Retinal pigment epithelial cell (primary cell): ENCODE measurements around the gene GOLGA8J.
"Not testable (repeated sequence)": the region's sequence is repeated elsewhere in the genome, so short reads cannot be mapped to it uniquely, and the experiment has no call there.

Experiments used
- DNase-seq: peaks from one replicate; pipeline ENCODE4 v3.0.0-alpha.2; 2010; ENCODE audit warnings: low read depth
- H3K4me3 ChIP-seq: 2 replicates; pipeline ENCODE4 v1.5.1; 2011; ENCODE audit warnings: mild to moderate bottlenecking, low read length, control low read depth, moderate library complexity
- CTCF ChIP-seq: conservative IDR thresholded peaks from 2 replicates; pipeline ENCODE4 v1.5.1; 2011; ENCODE audit warnings: low read depth, low read length, control low read depth, inconsistent platforms

Gene GOLGA8J

GRCh38 chr15:30043211-30043655 is 39.5 kb upstream of the GOLGA8J start:
- TF ChIP-seq CTCF: peak; percentile 37
- DNase-seq: no peak
- H3K4me3 ChIP-seq: no peak overlapping the region

GRCh38 chr15:30044377-30044776 is 38.4 kb upstream of the GOLGA8J start:
- no peak overlapping the region for H3K4me3 ChIP-seq
- DNase-seq: no peak
- TF ChIP-seq CTCF: no peak

DNA sequence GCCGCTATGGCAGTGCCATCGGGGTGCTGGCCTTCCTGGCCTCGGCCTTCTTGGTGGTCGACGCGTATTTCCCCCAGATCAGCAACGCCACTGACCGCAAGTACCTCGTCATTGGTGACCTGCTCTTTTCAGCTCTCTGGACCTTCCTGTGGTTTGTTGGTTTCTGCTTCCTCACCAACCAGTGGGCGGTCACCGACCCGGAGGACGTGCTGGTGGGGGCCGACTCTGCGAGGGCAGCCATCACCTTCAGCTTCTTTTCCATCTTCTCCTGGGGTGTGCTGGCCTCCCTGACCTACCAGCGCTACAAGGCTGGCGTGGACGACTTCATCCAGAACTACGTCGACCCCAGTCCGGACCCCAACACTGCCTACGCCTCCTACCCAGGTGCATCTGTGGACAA is 37.9 kb upstream of the GOLGA8J start:
- not testable (repeated sequence) for DNase-seq

DNA sequence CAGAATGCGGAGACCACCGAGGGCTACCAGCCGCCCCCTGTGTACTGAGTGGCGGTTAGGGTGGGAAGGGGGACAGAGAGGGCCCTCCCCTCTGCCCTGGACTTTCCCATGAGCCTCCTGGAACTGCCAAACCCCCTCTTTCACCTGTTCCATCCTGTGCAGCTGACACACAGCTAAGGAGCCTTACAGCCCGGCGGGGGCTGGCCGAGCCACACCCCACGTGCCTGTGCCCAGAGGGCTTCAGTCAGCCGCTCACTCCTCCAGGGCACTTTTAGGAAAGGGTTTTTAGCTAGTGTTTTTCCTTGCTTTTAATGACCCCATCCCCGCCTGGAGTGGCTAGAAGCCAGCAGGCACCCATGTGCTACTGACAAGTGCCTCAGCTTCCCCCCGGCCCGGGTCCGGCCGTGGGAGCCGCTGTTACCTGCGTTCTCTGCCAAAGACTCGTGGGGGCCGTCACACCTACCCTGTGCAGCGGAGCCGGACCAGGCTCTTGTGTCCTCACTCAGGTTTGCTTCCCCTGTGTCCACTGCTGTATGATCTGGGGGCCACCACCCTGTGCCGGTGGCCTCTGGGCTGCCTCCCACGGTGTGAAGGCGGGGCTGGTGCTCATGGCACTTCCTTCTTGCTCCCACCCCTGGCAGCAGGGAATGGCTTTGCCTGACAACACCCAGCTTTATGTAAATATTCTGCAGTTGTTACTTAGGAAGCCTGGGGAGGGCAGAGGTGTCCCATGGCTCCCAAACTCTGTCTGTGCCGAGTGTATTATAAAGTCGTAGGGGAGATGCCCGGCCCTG is 37.3 kb upstream of the GOLGA8J start:
- DNase-seq, H3K4me3 ChIP-seq: not testable (repeated sequence)

More for the DNA sequence above, 37.9 kb upstream of the GOLGA8J start:
- H3K4me3 ChIP-seq: not testable (repeated sequence)

GRCh38 chr15:30046430-30046829 is 36.3 kb upstream of the GOLGA8J start:
- H3K4me3 ChIP-seq: no peak overlapping the region
- no peak for TF ChIP-seq CTCF
- DNase-seq: no peak

GRCh38 chr15:30055604-30056003 is 27.2 kb upstream of the GOLGA8J start:
- no peak for DNase-seq
- TF ChIP-seq CTCF: no peak

GRCh38 chr15:30056166-30056565 is 26.6 kb upstream of the GOLGA8J start:
- no peak for TF ChIP-seq CTCF
- no peak overlapping the region for H3K4me3 ChIP-seq
- no peak for DNase-seq

More at GRCh38 chr15:30055604-30056003, 27.2 kb upstream of the GOLGA8J start:
- no peak overlapping the region for H3K4me3 ChIP-seq

- no peak overlapping the region for H3K4me3 ChIP-seq
- TF ChIP-seq CTCF: no peak
- no peak for DNase-seq
Measured at GRCh38 chr15:30059771-30060170, 23.0 kb upstream of the GOLGA8J start.
